CD14-positive monocyte (primary cell): Measurements from ENCODE around the gene TIMP2. TPM values are rescaled to one million over a fixed set of nuclear protein-coding genes. Genes with fewer than 3 reads are reported as not detected.
"Not testable (repeated sequence)": the region's sequence is repeated elsewhere in the genome, so short reads cannot be mapped to it uniquely, and the experiment has no call there.

Source experiments
- DNase-seq, 3 donors: peaks; one replicate each; pipeline ENCODE4 v3.0.0-alpha.2; 2011 to 2022
- H2AFZ ChIP-seq: 2 replicates; pipeline ENCODE4 v1.6.0; 2012; ENCODE audit warnings: mild to moderate bottlenecking, low read depth, low read length, inconsistent platforms; ENCODE audit not compliant: insufficient read depth, poor library complexity, severe bottlenecking
- H3K27ac ChIP-seq, 2 donors: 1 replicate in 1 of 2; 2 replicates in 1 of 2; pipeline ENCODE4 v1.5.1; 2012 to 2013; ENCODE audit warnings: low read length in 2 of 2, control low read depth in 1 of 2, inconsistent platforms in 1 of 2, low read depth in 1 of 2, mild to moderate bottlenecking in 1 of 2
- H3K27me3 ChIP-seq, 2 donors: one replicate each; pipeline versions ENCODE4 v1.6.0 to v1.6.1; 2011 to 2013; ENCODE audit warnings: low read length in 2 of 2; ENCODE audit not compliant: control insufficient read depth in 2 of 2, insufficient read depth in 2 of 2
- H3K36me3 ChIP-seq, 2 donors: replicated peaks in 1 of 2; 1 replicate in 1 of 2; 2 replicates in 1 of 2; pipeline versions ENCODE4 v1.5.1 to v1.6.1; 2012 to 2013; ENCODE audit warnings: low read length in 2 of 2, control low read depth in 1 of 2, inconsistent platforms in 1 of 2, mild to moderate bottlenecking in 1 of 2; ENCODE audit not compliant: insufficient read depth in 2 of 2, control insufficient read depth in 1 of 2
- H3K4me1 ChIP-seq, 2 donors: 1 replicate in 1 of 2; 2 replicates in 1 of 2; pipeline versions ENCODE4 v1.5.1 to v1.6.1; 2012 to 2013; ENCODE audit warnings: low read length in 2 of 2, control low read depth in 1 of 2, inconsistent platforms in 1 of 2, mild to moderate bottlenecking in 1 of 2, moderate library complexity in 1 of 2; ENCODE audit not compliant: insufficient read depth in 2 of 2, control insufficient read depth in 1 of 2
- H3K4me2 ChIP-seq: replicated peaks from 2 replicates; pipeline ENCODE3; 2012; ENCODE audit warnings: low read length, moderate library complexity, mild to moderate bottlenecking; ENCODE audit not compliant: poor library complexity, severe bottlenecking; ENCODE audit errors: extremely low read depth
- H3K4me3 ChIP-seq, 3 experiments: fragments of 200-600 bp in 1 of 3; sonication (generic) in 1 of 3; replicated peaks in 1 of 3; 1 replicate in 2 of 3; 2 replicates in 1 of 3; pipeline ENCODE4 v1.5.1; 2011 to 2013; ENCODE audit warnings: low read length in 3 of 3, mild to moderate bottlenecking in 3 of 3, control low read depth in 2 of 3, low read depth in 2 of 3, inconsistent platforms in 1 of 3, moderate library complexity in 1 of 3
- H3K79me2 ChIP-seq: 2 replicates; pipeline ENCODE4 v1.6.0; 2012; ENCODE audit warnings: mild to moderate bottlenecking, control low read depth, inconsistent platforms, low read length, moderate library complexity; ENCODE audit not compliant: insufficient read depth
- H3K9ac ChIP-seq: 2 replicates; pipeline ENCODE4 v1.6.0; 2017; ENCODE audit warnings: low read length, mild to moderate bottlenecking; ENCODE audit not compliant: insufficient read depth, poor library complexity, severe bottlenecking
- H3K9me3 ChIP-seq, 2 donors: replicated peaks in 1 of 2; 1 replicate in 1 of 2; 2 replicates in 1 of 2; pipeline versions ENCODE4 v1.5.1 to v1.6.1; 2012 to 2013; ENCODE audit warnings: low read length in 2 of 2, control low read depth in 1 of 2; ENCODE audit not compliant: control insufficient read depth in 1 of 2, insufficient read depth in 1 of 2
- H4K20me1 ChIP-seq: 2 replicates; pipeline ENCODE4 v1.6.0; 2012; ENCODE audit warnings: mild to moderate bottlenecking, low read length, control low read depth, moderate library complexity; ENCODE audit not compliant: insufficient read depth
- H3K27ac Mint-ChIP-seq, 7 donors: one replicate each; pipeline ENCODE4 v1.8.0; 2020; ENCODE audit warnings: mild to moderate bottlenecking in 7 of 7, mixed read lengths in 7 of 7, moderate library complexity in 6 of 7, inconsistent platforms in 2 of 7
- H3K27me3 Mint-ChIP-seq, 3 donors: one replicate each; pipeline ENCODE4 v1.8.0; 2021 to 2022; ENCODE audit warnings: low read depth in 3 of 3, mild to moderate bottlenecking in 3 of 3, mixed read lengths in 3 of 3, moderate library complexity in 3 of 3, inconsistent platforms in 1 of 3
- H3K36me3 Mint-ChIP-seq, 2 donors: one replicate each; pipeline ENCODE4 v1.8.0; 2020; ENCODE audit warnings: mixed read lengths in 2 of 2, inconsistent platforms in 1 of 2, mild to moderate bottlenecking in 1 of 2
- H3K4me1 Mint-ChIP-seq: one replicate; pipeline ENCODE4 v1.8.0; 2020; ENCODE audit warnings: mild to moderate bottlenecking, mixed read lengths
- H3K4me3 Mint-ChIP-seq, 2 donors: one replicate each; pipeline ENCODE4 v1.8.0; 2020; ENCODE audit warnings: mild to moderate bottlenecking in 2 of 2, mixed read lengths in 2 of 2, moderate library complexity in 1 of 2
- H3K9me3 Mint-ChIP-seq, 7 donors: one replicate each; pipeline ENCODE4 v1.8.0; 2020 to 2022; ENCODE audit warnings: mixed read lengths in 7 of 7, mild to moderate bottlenecking in 6 of 7, moderate library complexity in 6 of 7, inconsistent platforms in 2 of 7
- WGBS: methylation state at CpG from one replicate; pipeline ENCODE4 v1.1.5; 2013; ENCODE audit warnings: missing lambda C conversion rate; ENCODE audit not compliant: insufficient coverage; 5-methylcytosine and 5-hydroxymethylcytosine counted together
- intact Hi-C, 2 donors: fragments of 100-400 bp; cut with micrococcal nuclease; formaldehyde crosslinking; loops; one replicate each; pipeline versions ENCODE4 v1.15.0 to v1.15.1; 2023
- polyA plus RNA-seq, 3 donors: library from polyadenylated mRNA; depleted of rRNA in 1 of 3; unstranded in 2 of 3; stranded (reverse) in 1 of 3; fragments of 300-500 nt in 2 of 3; fragments of >200 nt in 1 of 3; fragmentation: Illumina TruSeq in 2 of 3; gene quantifications; 1 replicate in 2 of 3; 2 replicates in 1 of 3; pipeline ENCODE4 v1.2.3, GENCODE V29; 2012 to 2021
- TF ChIP-seq, protein P1 (sequence below): fragments of 200-600 bp; IDR thresholded peaks from one replicate; pipeline ENCODE4 v1.8.0; 2022; ENCODE audit warnings: antibody characterized with exemption, mild to moderate bottlenecking

TIMP2 gene
- polyA plus RNA-seq, 3 donors, result 4.5 to 101 (median 6.4) TPM

DNA sequence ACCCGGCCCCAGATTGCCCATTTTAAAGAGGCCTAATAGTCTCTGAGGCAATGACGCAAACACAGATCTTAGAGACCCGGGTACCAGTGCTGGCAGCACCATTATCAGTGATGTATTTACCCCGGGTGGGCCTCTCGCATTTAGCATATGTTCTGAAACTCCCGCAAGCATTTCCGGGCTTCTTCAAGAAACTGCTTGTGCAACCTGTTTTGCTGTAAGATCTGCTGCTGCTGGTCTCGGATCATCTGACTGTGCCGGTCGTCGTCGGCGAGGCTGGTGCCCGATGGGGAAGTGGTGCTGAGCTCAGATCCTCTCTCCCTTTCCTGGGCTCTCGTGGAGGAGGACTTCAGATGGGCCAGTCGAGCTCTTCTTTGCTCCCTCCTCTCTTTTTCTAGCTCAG, 34.7 kb downstream of the TIMP2 start:
- intact Hi-C loops, result loop anchor here in 1 of 2 donors (2.0 kb wide), 1 partner anchor 24 kb away; no protein-coding TSS in a partner anchor
- Histone ChIP-seq H2AFZ (no peak overlapping the region), H3K4me1 (peaks cover 76 to 80% of the 10 kb centered on the region in 2 donors), H3K27me3 (no peaks in the 10 kb centered on the region), H3K4me3 (peak overlapping the region in 1 of 3 experiments; percentile 42), H3K27ac (peak overlapping the region; percentile 94), H3K36me3 (peaks cover 7 to 30% of the 10 kb centered on the region in 2 donors), H3K9me3 (no peaks in the 10 kb centered on the region), H4K20me1 (peaks cover 57% of the 10 kb centered on the region), H3K4me2 (peak overlapping the region; percentile 52), H3K9ac (peak overlapping the region; percentile 70), H3K79me2 (peaks cover 88% of the 10 kb centered on the region)
- H3K4me3 Mint-ChIP-seq, result peak overlapping the region; percentile 54 to 74
- peaks cover 92% of the 10 kb centered on the region for H3K4me1 Mint-ChIP-seq
- H3K27ac Mint-ChIP-seq, result peak overlapping the region; percentile 95 to 99 (median 98)
- H3K27me3 Mint-ChIP-seq, result peaks cover 0 to 2% (median 0%) of the 10 kb centered on the region in 3 donors
- peak; percentile 96 to 97 (median 96) for DNase-seq
- peaks cover 0 to 3% (median 0%) of the 10 kb centered on the region in 7 donors for H3K9me3 Mint-ChIP-seq
- peaks cover 57 to 61% of the 10 kb centered on the region in 2 donors for H3K36me3 Mint-ChIP-seq
- TF ChIP-seq, protein P1, sequence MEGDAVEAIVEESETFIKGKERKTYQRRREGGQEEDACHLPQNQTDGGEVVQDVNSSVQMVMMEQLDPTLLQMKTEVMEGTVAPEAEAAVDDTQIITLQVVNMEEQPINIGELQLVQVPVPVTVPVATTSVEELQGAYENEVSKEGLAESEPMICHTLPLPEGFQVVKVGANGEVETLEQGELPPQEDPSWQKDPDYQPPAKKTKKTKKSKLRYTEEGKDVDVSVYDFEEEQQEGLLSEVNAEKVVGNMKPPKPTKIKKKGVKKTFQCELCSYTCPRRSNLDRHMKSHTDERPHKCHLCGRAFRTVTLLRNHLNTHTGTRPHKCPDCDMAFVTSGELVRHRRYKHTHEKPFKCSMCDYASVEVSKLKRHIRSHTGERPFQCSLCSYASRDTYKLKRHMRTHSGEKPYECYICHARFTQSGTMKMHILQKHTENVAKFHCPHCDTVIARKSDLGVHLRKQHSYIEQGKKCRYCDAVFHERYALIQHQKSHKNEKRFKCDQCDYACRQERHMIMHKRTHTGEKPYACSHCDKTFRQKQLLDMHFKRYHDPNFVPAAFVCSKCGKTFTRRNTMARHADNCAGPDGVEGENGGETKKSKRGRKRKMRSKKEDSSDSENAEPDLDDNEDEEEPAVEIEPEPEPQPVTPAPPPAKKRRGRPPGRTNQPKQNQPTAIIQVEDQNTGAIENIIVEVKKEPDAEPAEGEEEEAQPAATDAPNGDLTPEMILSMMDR, result no peak
- WGBS, result 0% methylated on average over 13 of the region's 16 CpGs

DNA sequence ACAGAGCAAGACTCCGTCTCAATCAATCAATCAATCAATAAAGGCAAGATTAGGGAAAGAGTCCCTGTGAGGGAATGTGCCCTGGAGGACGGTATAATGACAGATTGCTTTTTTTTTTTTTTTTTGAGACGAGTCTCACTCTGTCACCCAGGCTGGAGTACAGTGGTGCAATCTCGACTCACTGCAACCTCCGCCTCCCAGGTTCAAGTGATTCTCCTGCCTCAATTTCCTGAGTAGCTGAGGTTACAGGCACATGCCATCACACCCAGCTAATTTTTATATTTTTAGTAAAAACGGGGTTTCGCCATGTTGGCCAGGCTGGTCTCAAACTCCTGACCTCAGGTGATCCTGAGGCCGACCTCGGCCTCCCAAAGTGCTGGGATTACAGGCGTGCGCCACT, 35.1 kb downstream of the TIMP2 start:
- Histone ChIP-seq H3K27ac (peak overlapping the region; percentile 94), H3K36me3 (peaks cover 7 to 28% of the 10 kb centered on the region in 2 donors), H3K9ac (peak overlapping the region; percentile 70), H3K79me2 (peaks cover 88% of the 10 kb centered on the region), H4K20me1 (peaks cover 57% of the 10 kb centered on the region), H3K4me1 (peaks cover 80 to 84% of the 10 kb centered on the region in 2 donors), H3K4me3 (peak overlapping the region in 1 of 3 experiments; percentile 42), H3K4me2 (peak overlapping the region; percentile 52)
- H3K4me3 Mint-ChIP-seq, result peak overlapping the region; percentile 54 to 71
- H3K9me3 Mint-ChIP-seq, H3K9me3 ChIP-seq, H2AFZ ChIP-seq, H3K27me3 ChIP-seq, H3K27me3 Mint-ChIP-seq: not testable (repeated sequence)
- intact Hi-C loops, result loop anchor here in 1 of 2 donors (2.0 kb wide), 1 partner anchor 25 kb away; no protein-coding TSS in a partner anchor
- peak overlapping the region; percentile 95 to 99 (median 98) for H3K27ac Mint-ChIP-seq
- WGBS, result 7% methylated on average over 7 of the region's 11 CpGs
- H3K36me3 Mint-ChIP-seq, result peaks cover 59 to 61% of the 10 kb centered on the region in 2 donors
- H3K4me1 Mint-ChIP-seq, result peaks cover 93% of the 10 kb centered on the region
- peak; percentile 23 to 50 (median 35) for DNase-seq
